ENCODE data around the gene DOCK10.

DOCK10 gene

DNA sequence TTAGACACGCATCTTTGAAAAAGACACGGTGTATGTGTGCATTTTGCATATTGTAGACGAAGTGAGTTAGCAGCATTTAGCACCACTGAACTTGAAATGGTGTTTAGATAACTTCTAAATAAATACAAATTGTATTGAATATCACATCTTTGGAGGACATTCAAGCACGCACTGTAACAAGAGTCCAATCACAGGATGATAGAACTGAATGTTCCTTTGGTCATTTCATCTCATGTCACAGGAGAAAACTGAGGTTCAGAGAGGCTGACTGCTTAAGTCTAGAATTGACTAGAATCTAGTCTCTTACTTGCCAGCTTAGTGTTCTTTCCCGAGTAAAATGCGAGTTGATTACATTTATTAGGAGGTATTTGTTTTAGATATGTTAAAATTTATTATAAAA lies 206.9 kb downstream of the DOCK10 start:
- TF ChIP-seq, protein P1, sequence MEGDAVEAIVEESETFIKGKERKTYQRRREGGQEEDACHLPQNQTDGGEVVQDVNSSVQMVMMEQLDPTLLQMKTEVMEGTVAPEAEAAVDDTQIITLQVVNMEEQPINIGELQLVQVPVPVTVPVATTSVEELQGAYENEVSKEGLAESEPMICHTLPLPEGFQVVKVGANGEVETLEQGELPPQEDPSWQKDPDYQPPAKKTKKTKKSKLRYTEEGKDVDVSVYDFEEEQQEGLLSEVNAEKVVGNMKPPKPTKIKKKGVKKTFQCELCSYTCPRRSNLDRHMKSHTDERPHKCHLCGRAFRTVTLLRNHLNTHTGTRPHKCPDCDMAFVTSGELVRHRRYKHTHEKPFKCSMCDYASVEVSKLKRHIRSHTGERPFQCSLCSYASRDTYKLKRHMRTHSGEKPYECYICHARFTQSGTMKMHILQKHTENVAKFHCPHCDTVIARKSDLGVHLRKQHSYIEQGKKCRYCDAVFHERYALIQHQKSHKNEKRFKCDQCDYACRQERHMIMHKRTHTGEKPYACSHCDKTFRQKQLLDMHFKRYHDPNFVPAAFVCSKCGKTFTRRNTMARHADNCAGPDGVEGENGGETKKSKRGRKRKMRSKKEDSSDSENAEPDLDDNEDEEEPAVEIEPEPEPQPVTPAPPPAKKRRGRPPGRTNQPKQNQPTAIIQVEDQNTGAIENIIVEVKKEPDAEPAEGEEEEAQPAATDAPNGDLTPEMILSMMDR (IDR thresholded peaks at IDR 0.05): no peak
- no peaks in the 10 kb centered on the region for H3K9me3 Mint-ChIP-seq
- H3K4me3 Mint-ChIP-seq: no peak overlapping the region
- H3K27ac Mint-ChIP-seq: no peak overlapping the region
- H3K36me3 Mint-ChIP-seq (ENCODE audit: low read depth): no peaks in the 10 kb centered on the region
- H3K27me3 Mint-ChIP-seq (ENCODE audit: low read depth, poor library complexity): peaks cover 5% of the 10 kb centered on the region
- H3K4me1 Mint-ChIP-seq: no peaks in the 10 kb centered on the region
- DNase-seq: no peak

DNA sequence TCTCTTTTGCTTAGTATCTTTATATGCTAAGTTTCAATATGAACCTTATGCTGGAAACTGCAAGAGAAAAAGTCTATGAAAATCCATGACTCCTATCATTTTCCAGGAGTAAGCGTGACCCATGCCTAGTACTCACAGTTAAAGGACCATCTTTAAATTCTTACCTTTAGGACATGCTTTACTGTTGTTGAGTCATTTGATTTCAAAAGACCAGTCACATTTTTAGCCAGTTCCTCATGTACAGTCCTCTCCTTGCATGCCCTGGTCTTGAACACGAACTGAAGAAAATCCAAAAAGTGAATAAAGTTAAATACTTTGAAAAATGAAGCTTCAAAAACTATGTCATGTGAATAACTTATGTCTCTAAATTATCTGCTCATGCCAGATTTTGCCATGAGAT lies 208.3 kb downstream of the DOCK10 start:
- H3K4me3 Mint-ChIP-seq: no peak overlapping the region
- TF ChIP-seq, protein P1 (IDR thresholded peaks at IDR 0.05): no peak
- no peak for DNase-seq
- H3K4me1 Mint-ChIP-seq: no peaks in the 10 kb centered on the region
- no peaks in the 10 kb centered on the region for H3K9me3 Mint-ChIP-seq
- H3K27me3 Mint-ChIP-seq (ENCODE audit: low read depth, poor library complexity): peaks cover 5% of the 10 kb centered on the region
- H3K36me3 Mint-ChIP-seq (ENCODE audit: low read depth): no peaks in the 10 kb centered on the region
- H3K27ac Mint-ChIP-seq: no peak overlapping the region

DNA sequence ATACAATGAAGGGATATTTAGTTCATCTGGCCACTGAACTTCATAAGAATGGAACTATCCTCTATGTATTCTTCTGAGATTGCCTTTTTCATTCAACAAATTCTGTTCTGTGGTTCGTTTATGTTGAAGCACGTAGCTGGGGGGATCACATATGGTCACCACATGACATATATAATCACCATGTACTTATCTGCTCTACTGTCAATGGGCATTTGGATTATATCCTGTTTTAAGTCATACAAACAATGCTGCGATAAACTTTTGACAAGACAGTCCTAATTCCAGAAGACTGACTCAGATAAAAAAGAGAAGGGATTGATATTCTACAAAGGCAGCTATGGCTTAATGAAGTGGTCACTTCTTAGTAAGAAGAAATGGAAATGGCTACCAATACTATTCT lies 210.1 kb downstream of the DOCK10 start:
- H3K4me1 Mint-ChIP-seq: no peaks in the 10 kb centered on the region
- H3K27ac Mint-ChIP-seq: no peak overlapping the region

DNA sequence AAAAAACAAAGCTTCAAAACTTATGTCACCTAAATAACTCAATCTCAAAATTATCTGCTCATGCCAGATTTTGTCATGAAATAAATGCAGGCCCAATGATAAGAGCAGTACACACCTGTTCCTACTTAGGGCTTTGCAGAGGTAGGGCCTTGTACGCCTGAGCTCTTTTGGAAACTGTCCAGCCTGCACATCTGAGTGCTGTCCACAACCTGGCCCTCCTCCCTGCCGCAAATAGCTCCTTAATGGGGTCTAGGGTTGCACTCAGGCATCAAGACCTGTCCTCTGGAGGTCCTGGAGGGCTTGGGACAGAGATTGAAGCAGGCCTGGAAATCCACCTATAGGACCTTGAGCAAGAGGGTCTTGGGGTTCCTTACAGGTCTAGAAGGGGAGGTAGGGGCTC lies 210.7 kb downstream of the DOCK10 start:
- peaks cover 10% of the 10 kb centered on the region for H3K27me3 Mint-ChIP-seq (ENCODE audit: low read depth, poor library complexity)
- TF ChIP-seq, protein P1 (IDR thresholded peaks at IDR 0.05): no peak

More for the DNA sequence above, 210.1 kb downstream of the DOCK10 start:
- DNase-seq: no peak
- TF ChIP-seq, protein P1 (IDR thresholded peaks at IDR 0.05): no peak
- no peaks in the 10 kb centered on the region for H3K36me3 Mint-ChIP-seq (ENCODE audit: low read depth)
- no peaks in the 10 kb centered on the region for H3K9me3 Mint-ChIP-seq
- peaks cover 5% of the 10 kb centered on the region for H3K27me3 Mint-ChIP-seq (ENCODE audit: low read depth, poor library complexity)
- H3K4me3 Mint-ChIP-seq: no peak overlapping the region

DNA sequence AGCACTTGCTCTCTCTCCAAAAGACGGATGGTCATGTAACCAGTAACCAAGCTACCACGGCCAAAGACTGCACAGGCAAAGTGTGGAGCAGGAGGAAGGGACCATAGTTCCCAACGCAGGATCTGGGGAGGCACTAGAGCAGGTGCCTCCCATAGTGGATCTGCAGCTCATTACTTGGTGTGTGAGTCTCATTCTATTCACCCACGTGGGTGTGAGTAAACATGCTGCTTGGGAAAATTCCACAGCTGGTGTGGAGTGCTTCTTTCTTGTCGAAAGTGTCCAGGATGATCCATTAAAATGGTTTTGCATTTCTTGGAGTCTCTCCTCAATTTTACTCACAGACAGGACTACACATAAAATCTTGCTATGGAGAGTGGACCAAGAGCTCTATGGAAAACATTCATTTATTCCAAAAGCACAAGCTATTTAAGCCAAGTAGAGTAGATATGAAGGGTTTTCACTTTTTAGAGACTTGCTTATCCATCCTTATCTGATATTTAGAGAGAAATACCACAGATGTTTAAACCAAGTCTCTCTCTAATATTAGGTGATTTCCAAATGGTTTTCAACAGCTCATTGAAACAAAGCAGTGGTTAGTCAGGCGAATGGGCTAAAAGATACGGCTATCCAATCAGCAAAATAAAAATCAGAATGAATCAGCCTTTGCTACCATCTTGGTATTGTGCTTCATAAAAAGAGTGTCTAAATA lies 221.8 kb downstream of the DOCK10 start:
- Mint-ChIP-seq H3K4me3 (no peak overlapping the region), H3K27me3 (ENCODE audit: low read depth, poor library complexity) (no peaks in the 10 kb centered on the region), H3K27ac (no peak overlapping the region), H3K36me3 (ENCODE audit: low read depth) (no peaks in the 10 kb centered on the region), H3K9me3 (no peaks in the 10 kb centered on the region), H3K4me1 (no peaks in the 10 kb centered on the region)
- DNase-seq: no peak
- TF ChIP-seq, protein P1 (IDR thresholded peaks at IDR 0.05): no peak

More for the DNA sequence above, 210.7 kb downstream of the DOCK10 start:
- no peak for DNase-seq
- Mint-ChIP-seq H3K9me3 (no peaks in the 10 kb centered on the region), H3K4me3 (no peak overlapping the region), H3K27ac (no peak overlapping the region), H3K4me1 (no peaks in the 10 kb centered on the region), H3K36me3 (ENCODE audit: low read depth) (no peaks in the 10 kb centered on the region)

DNA sequence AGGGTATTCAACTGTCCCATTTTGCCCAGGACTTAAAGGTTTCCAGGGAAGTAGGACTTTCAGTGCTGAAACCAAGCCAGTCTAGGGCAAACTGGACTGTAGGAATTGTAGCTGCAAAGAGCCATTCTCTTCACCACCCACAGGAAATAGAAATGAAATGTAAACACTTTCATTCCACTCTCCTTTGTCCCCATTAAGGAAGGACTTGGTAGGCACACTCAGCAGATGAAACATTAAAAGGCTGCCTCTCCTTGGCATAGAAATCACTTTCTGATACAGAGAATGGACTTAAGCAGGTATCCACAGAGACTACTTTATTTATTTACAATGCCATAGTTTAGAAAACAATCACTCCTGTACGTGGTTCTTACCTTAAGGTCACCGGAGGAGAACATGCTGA lies 223.2 kb downstream of the DOCK10 start:
- Mint-ChIP-seq H3K27ac (no peak overlapping the region), H3K27me3 (ENCODE audit: low read depth, poor library complexity) (no peaks in the 10 kb centered on the region), H3K9me3 (no peaks in the 10 kb centered on the region), H3K4me3 (no peak overlapping the region), H3K36me3 (ENCODE audit: low read depth) (no peaks in the 10 kb centered on the region), H3K4me1 (no peaks in the 10 kb centered on the region)
- DNase-seq: no peak
- TF ChIP-seq, protein P1 (IDR thresholded peaks at IDR 0.05): no peak

Measured in nephron progenitor cell (in vitro differentiated cells).